Measurements from ENCODE around the gene PARD6B. TPM values are rescaled to one million over a fixed set of nuclear protein-coding genes. Genes with fewer than 3 reads are reported as not detected.
"Not testable (repeated sequence)": the region's sequence is repeated elsewhere in the genome, so short reads cannot be mapped to it uniquely, and the experiment has no call there.

PARD6B gene
- total RNA-seq, 2 donors from 2014 or later = 8.3 to 14.4 TPM

DNA sequence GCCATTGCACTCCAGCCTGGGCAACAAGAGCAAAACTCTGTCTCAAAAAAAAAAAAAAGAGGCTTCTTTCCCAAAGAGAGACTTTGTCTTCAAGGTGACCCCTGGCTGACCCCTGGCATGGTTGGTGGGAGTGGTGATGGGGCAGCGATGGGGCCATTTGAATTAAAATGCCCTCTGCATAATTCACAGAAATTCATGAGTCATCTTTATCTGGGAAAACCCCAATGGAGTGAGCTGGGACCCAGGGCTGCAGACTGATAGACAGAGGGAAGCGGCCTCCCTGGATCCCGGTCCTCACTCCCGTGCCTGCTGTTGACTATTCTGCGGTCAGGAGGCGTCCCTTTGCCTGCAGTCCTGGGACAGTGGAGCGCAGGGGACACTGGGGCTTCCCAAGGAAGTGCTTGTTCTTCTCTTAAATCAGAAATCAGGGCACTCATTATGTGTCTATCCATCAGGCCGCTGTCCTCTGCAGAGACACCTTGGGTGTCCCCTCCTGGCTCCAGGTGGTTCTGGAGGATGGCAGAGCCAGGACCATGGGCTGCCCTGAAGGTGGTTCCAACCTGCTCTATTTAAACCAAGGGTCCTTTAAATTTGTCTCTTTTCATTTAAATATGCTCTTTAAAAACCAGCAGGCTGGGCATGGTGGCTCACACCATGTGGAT lies 40.2 kb downstream of the PARD6B start:
- H3K4me1 ChIP-seq (replicated peaks); H3K27me3 ChIP-seq (replicated peaks; ENCODE audit: insufficient read depth); H3K27ac ChIP-seq; H3K4me3 ChIP-seq; intact Hi-C loops (cut with DNase I); H3K36me3 ChIP-seq; DNase-seq (ENCODE audit: low spot score); H3K9me3 ChIP-seq: not testable (repeated sequence)
- 86% methylated on average over 8 of the region's 8 CpGs for WGBS

DNA sequence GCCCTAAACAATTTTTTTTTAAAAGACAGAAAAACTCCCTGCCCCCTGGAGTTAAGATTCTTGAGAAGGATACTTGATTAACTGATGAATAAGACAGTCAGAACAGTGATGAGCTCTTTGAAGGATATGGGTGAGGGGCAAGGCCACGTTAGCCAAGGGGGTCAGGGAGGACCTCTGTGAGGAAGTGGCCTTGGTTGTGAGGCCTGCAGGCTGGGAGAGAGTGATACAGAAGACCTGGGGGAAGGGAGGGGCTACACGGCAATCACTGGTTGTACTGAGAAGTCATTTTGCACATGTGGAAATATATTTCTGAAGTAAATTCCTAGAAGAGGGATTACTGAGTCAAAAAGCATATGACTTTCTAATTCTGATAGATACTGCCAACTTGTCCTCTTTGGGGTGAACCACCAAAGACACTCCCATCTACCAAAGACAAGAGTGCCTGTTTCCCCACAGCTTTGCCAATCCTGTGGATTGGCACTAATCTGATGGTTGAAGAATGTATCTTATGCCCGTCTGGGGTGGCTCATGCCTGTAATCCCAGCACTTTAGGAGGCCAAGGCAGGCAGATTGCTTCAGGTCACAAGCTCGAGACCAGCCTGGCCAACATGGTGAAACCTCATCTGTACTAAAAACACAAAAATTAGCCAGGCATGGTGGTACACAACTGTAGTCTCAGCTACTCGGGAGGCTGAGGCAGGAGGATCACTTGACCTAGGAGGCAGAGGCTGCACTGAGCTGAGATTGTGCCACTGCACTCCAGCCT lies 41.2 kb downstream of the PARD6B start:
- no peak for TF ChIP-seq POLR2A (IDR thresholded peaks at IDR 0.05)
- no peak for TF ChIP-seq POLR2AphosphoS5 (IDR thresholded peaks at IDR 0.05)
- TF ChIP-seq, protein P1, sequence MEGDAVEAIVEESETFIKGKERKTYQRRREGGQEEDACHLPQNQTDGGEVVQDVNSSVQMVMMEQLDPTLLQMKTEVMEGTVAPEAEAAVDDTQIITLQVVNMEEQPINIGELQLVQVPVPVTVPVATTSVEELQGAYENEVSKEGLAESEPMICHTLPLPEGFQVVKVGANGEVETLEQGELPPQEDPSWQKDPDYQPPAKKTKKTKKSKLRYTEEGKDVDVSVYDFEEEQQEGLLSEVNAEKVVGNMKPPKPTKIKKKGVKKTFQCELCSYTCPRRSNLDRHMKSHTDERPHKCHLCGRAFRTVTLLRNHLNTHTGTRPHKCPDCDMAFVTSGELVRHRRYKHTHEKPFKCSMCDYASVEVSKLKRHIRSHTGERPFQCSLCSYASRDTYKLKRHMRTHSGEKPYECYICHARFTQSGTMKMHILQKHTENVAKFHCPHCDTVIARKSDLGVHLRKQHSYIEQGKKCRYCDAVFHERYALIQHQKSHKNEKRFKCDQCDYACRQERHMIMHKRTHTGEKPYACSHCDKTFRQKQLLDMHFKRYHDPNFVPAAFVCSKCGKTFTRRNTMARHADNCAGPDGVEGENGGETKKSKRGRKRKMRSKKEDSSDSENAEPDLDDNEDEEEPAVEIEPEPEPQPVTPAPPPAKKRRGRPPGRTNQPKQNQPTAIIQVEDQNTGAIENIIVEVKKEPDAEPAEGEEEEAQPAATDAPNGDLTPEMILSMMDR (IDR thresholded peaks at IDR 0.05) = no peak
- no peaks in the 10 kb centered on the region for H3K4me1 ChIP-seq (replicated peaks)
- H3K36me3 ChIP-seq = no peaks in the 10 kb centered on the region
- no peak overlapping the region for H3K4me3 ChIP-seq
- intact Hi-C loops (cut with DNase I) = no loop called here
- DNase-seq (ENCODE audit: low spot score) = no peak
- no peaks in the 10 kb centered on the region for H3K27me3 ChIP-seq (replicated peaks; ENCODE audit: insufficient read depth)
- no peaks in the 10 kb centered on the region for H3K9me3 ChIP-seq
- no peak overlapping the region for H3K27ac ChIP-seq
- WGBS = 85% methylated on average over 5 of the region's 5 CpGs

DNA sequence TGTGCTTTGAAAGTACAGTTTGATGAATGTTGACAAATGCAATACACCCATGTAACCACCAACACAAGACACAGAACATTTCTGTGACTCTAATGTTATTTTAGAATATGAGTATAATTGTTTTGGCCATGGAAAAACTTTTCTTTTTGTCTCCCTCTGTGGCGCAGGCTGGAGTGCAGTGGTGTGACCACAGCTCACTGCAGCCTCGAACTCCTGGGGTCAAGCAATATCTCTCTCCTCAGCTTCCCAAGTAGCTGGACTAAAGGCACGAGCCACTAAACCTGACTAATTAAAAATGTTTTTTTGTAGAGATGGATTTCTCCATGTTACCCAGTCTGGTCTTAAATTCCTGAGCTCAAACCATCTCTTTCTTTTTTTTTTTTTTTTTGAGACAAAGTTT lies 43.1 kb downstream of the PARD6B start:
- DNase-seq (ENCODE audit: low spot score) = no peak
- H3K4me1 ChIP-seq (replicated peaks) = no peaks in the 10 kb centered on the region
- no peaks in the 10 kb centered on the region for H3K36me3 ChIP-seq
- H3K4me3 ChIP-seq = no peak overlapping the region
- H3K27me3 ChIP-seq (replicated peaks; ENCODE audit: insufficient read depth) = no peaks in the 10 kb centered on the region
- TF ChIP-seq, protein P1 (IDR thresholded peaks at IDR 0.05) = no peak
- TF ChIP-seq POLR2A (IDR thresholded peaks at IDR 0.05) = no peak
- no peak for TF ChIP-seq POLR2AphosphoS5 (IDR thresholded peaks at IDR 0.05)
- H3K9me3 ChIP-seq = no peaks in the 10 kb centered on the region
- intact Hi-C loops (cut with DNase I) = no loop called here
- H3K27ac ChIP-seq = no peak overlapping the region
- 79% methylated on average over 3 of the region's 3 CpGs for WGBS

DNA sequence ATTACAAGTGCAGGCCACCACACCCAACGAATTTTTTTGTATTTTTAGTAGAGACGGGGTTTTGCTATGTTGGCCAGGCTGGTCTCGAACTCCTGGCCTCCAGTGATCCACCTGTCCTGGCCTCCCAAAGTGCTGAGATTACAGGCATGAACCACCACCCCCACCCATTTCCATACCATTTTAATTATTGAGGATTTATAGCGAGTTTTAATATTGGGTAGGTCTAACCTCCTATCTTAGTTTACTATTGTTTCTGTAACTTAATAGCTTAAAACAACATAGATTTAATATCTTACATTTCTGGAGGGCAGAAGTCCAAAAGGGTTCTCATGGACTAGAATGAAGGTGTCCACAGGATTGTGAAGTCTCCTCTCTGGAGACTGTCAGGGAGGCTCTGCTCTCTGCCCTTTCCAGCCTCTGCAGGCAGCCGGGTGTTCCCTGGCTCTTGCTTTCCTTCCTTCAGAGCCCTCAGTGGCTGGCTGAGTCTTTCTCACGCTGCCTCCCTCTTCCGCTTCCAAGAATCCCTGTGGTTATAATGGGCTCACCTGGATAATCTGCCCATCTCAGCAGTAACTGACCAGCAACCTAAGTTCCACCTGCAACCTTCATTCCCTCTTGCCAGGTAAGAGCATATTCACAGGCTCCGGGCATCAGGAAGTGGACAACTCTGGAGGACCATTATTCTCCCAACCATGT lies 44.9 kb downstream of the PARD6B start:
- intact Hi-C loops (cut with DNase I) = no loop called here
- no peak for DNase-seq (ENCODE audit: low spot score)
- no peaks in the 10 kb centered on the region for H3K27me3 ChIP-seq (replicated peaks; ENCODE audit: insufficient read depth)

DNA sequence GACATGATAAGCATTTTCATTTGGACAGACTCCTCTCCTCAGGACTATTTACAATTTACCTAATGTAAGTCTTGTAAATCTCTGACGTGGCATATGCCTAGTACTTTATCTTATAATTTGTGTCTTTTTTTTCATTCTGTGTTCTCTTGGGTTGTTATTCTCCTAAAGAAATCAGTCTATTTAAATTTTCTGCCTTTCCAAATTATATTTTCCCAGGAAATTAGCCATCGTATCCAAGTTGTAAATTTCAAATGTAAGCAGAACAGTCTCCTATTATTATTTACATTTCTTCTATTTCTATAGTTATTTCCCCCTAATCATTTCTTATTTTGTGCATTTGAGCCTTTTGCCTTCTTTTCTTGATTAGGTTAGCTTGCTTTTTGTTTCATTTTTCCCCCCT lies 46.0 kb downstream of the PARD6B start:
- DNase-seq (ENCODE audit: low spot score) = no peak
- no peaks in the 10 kb centered on the region for H3K9me3 ChIP-seq
- WGBS = 38% methylated on average over 2 of the region's 2 CpGs
- intact Hi-C loops (cut with DNase I) = no loop called here
- no peak for TF ChIP-seq POLR2AphosphoS5 (IDR thresholded peaks at IDR 0.05)
- TF ChIP-seq, protein P1 (IDR thresholded peaks at IDR 0.05) = no peak
- no peak for TF ChIP-seq POLR2A (IDR thresholded peaks at IDR 0.05)
- H3K27me3 ChIP-seq (replicated peaks; ENCODE audit: insufficient read depth) = no peaks in the 10 kb centered on the region
- no peaks in the 10 kb centered on the region for H3K4me1 ChIP-seq (replicated peaks)
- H3K4me3 ChIP-seq = no peak overlapping the region
- H3K36me3 ChIP-seq = no peaks in the 10 kb centered on the region
- H3K27ac ChIP-seq = no peak overlapping the region

More for the DNA sequence above, 44.9 kb downstream of the PARD6B start:
- Histone ChIP-seq H3K4me3 (no peak overlapping the region), H3K27ac (no peak overlapping the region), H3K9me3 (no peaks in the 10 kb centered on the region), H3K36me3 (no peaks in the 10 kb centered on the region), H3K4me1 (replicated peaks) (no peaks in the 10 kb centered on the region)
- WGBS = 74% methylated on average over 8 of the region's 8 CpGs
- TF ChIP-seq, protein P1 (IDR thresholded peaks at IDR 0.05) = no peak
- TF ChIP-seq POLR2A (IDR thresholded peaks at IDR 0.05) (no peak), POLR2AphosphoS5 (IDR thresholded peaks at IDR 0.05) (no peak)

DNA sequence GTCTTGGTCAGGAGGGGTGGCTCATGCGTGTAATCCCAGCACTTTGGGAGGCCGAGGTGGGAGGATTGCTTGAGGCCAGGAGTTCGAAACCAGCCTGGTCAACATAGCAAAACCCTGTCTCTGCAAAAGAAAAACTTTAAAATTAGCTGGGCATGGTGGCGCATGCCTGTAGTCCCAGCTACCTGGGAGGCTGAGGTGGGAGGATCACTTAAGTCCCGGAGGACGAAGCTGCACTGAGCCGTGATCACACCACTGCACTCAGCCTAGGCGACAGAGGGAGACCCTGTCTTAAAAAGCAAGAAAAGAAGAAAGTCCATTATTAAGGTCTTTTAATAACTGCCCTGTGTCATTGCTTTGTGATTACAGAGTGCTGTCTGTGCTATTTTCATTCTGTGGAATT lies 47.6 kb downstream of the PARD6B start:
- 93% methylated on average over 8 of the region's 8 CpGs for WGBS
- DNase-seq (ENCODE audit: low spot score); H3K9me3 ChIP-seq; H3K27me3 ChIP-seq (replicated peaks; ENCODE audit: insufficient read depth); H3K4me1 ChIP-seq (replicated peaks); H3K27ac ChIP-seq; H3K4me3 ChIP-seq; H3K36me3 ChIP-seq; intact Hi-C loops (cut with DNase I): not testable (repeated sequence)

All from prostate gland (tissue), 2 donors.